Endometrial microvascular endothelial cells (primary cell): ENCODE measurements around the gene GPR85. TPM values are rescaled to one million over a fixed set of nuclear protein-coding genes. Genes with fewer than 3 reads are reported as not detected.
"Not testable (repeated sequence)": the region's sequence is repeated elsewhere in the genome, so short reads cannot be mapped to it uniquely, and the experiment has no call there.

Experiments
- in situ Hi-C: cut with HindIII; loops from 2 replicates; pipeline ENCODE4 v1.10.0; 2017; ENCODE audit warnings: low sequenced_read_pairs, low pct_unique_long_range_greater_than_20kb; ENCODE audit errors: inconsistent ontology term
- total RNA-seq: library from RNA; depleted of rRNA; stranded (reverse); fragments of >200 nt; gene quantifications from one replicate; pipeline ENCODE4 v1.2.3, GENCODE V29; 2015; ENCODE audit errors: inconsistent ontology term

Gene GPR85
- under 0.01 TPM for total RNA-seq

GRCh38 chr7:113086431-113086888 lies at the start of gene GPR85:
Gene GPR85 (minus strand): TSS chr7:113086827. CDS start chr7:113084721, 2,106 bp downstream.
- in situ Hi-C loops, result no loop called here

GRCh38 chr7:113134025-113134424 lies 47.4 kb upstream of the GPR85 start:
- in situ Hi-C loops, result no loop called here

- in situ Hi-C loops, result no loop called here
Measured at GRCh38 chr7:113131367-113131766, 44.7 kb upstream of the GPR85 start.

GRCh38 chr7:113128031-113128430 lies 41.4 kb upstream of the GPR85 start:
- in situ Hi-C loops, result no loop called here

- in situ Hi-C loops, result no loop called here
Measured at GRCh38 chr7:113125728-113126127, 39.1 kb upstream of the GPR85 start.

- in situ Hi-C loops, result no loop called here
Measured at GRCh38 chr7:113122744-113123143, 36.1 kb upstream of the GPR85 start.

GRCh38 chr7:113120647-113121046 lies 34.0 kb upstream of the GPR85 start:
- in situ Hi-C loops, result no loop called here

- in situ Hi-C loops, result no loop called here
Measured at GRCh38 chr7:113119429-113119828, 32.8 kb upstream of the GPR85 start.

- in situ Hi-C loops, result no loop called here
Measured at GRCh38 chr7:113118074-113118959, 31.7 kb upstream of the GPR85 start, which contains the start of gene SMIM30. Gene SMIM30 (minus strand): TSS chr7:113118554. CDS start chr7:113117578, 976 bp downstream.

GRCh38 chr7:113117374-113117774 lies 30.7 kb upstream of the GPR85 start:
- in situ Hi-C loops, result not testable (repeated sequence)

- in situ Hi-C loops, result no loop called here
Measured at GRCh38 chr7:113113912-113114311, 27.3 kb upstream of the GPR85 start.

- in situ Hi-C loops, result no loop called here
Measured at GRCh38 chr7:113109718-113110117, 23.1 kb upstream of the GPR85 start.

- in situ Hi-C loops, result no loop called here
Measured at GRCh38 chr7:113100121-113100603, 13.5 kb upstream of the GPR85 start.

GRCh38 chr7:113099284-113099919 lies 12.8 kb upstream of the GPR85 start:
- in situ Hi-C loops, result no loop called here

- in situ Hi-C loops, result no loop called here
Measured at GRCh38 chr7:113094517-113095249, 8.1 kb upstream of the GPR85 start.

GRCh38 chr7:113093561-113093960 lies 6.9 kb upstream of the GPR85 start:
- in situ Hi-C loops, result no loop called here

GRCh38 chr7:113092762-113093161 lies 6.1 kb upstream of the GPR85 start:
- in situ Hi-C loops, result no loop called here

GRCh38 chr7:113087071-113087998 lies 708 bp upstream of the GPR85 start:
- in situ Hi-C loops, result no loop called here
